Body of pancreas (tissue), 4 donors: ENCODE measurements around the gene RRM2. TPM values are rescaled to one million over a fixed set of nuclear protein-coding genes. Genes with fewer than 3 reads are reported as not detected.
"Not testable (repeated sequence)": the region's sequence is repeated elsewhere in the genome, so short reads cannot be mapped to it uniquely, and the experiment has no call there.

Experiments
- ATAC-seq: fragments of 150-250 bp; one replicate; pipeline ENCODE4 v1.9.1; 2016
- DNase-seq, 4 donors: peaks; one replicate each; pipeline ENCODE4 v3.0.0-alpha.2; 2019
- H3K27ac ChIP-seq, 4 donors: fragments of 200-600 bp; sonication (generic); 1 replicate in 3 of 4; 2 replicates in 1 of 4; pipeline versions ENCODE4 v1.5.1 to v1.6.1; 2016 to 2019; ENCODE audit warnings: mild to moderate bottlenecking in 1 of 4, mixed read lengths in 1 of 4, moderate library complexity in 1 of 4
- H3K27me3 ChIP-seq, 2 donors: fragments of 200-600 bp; sonication (generic); one replicate each; pipeline ENCODE4 v1.6.0; 2016; ENCODE audit warnings: mild to moderate bottlenecking in 1 of 2
- H3K36me3 ChIP-seq, 2 donors: fragments of 200-600 bp; sonication (generic); replicated peaks in 1 of 2; 2 replicates each; pipeline ENCODE4 v1.5.1; 2016; ENCODE audit warnings: low read depth in 2 of 2; ENCODE audit not compliant: insufficient read depth in 1 of 2
- H3K4me1 ChIP-seq: fragments of 200-600 bp; sonication (generic); one replicate; pipeline ENCODE4 v1.6.0; 2016
- H3K4me3 ChIP-seq, 2 donors: fragments of 200-600 bp; sonication (generic); 1 replicate in 1 of 2; 2 replicates in 1 of 2; pipeline ENCODE4 v1.5.1; 2016 to 2019
- H3K9me3 ChIP-seq, 3 donors: fragments of 200-600 bp; sonication (generic); 1 replicate in 2 of 3; 2 replicates in 1 of 3; pipeline ENCODE4 v1.5.1; 2016
- POLR2A ChIP-seq, 3 donors: fragments of 450-650 bp; IDR thresholded peaks; one replicate each; pipeline ENCODE4 v1.6.1; 2016; ENCODE audit warnings: antibody characterized with exemption in 3 of 3, mild to moderate bottlenecking in 2 of 3
- WGBS, 2 donors: methylation state at CpG; one replicate each; pipeline ENCODE4 v1.1.5; 2017; 5-methylcytosine and 5-hydroxymethylcytosine counted together
- intact Hi-C: fragments of 100-400 bp; cut with DNase I; formaldehyde crosslinking; loops from one replicate; pipeline ENCODE4 v1.15.1; 2023
- total RNA-seq, 2 donors: library from RNA; depleted of rRNA; stranded (reverse); fragments of >200 nt; gene quantifications; one replicate each; pipeline ENCODE4 v1.1.0, GENCODE V29; 2016
- TF ChIP-seq, protein P1 (sequence below), 7 experiments: fragments of 450-650 bp in 4 of 7; fragments of 200-600 bp in 3 of 7; sonication (generic) in 3 of 7; IDR thresholded peaks; one replicate each; pipeline ENCODE4 v1.5.1; 2016 to 2019; ENCODE audit warnings: antibody characterized with exemption in 7 of 7

RRM2 gene
- total RNA-seq, 2 donors from 2014 or later: not detected

DNA sequence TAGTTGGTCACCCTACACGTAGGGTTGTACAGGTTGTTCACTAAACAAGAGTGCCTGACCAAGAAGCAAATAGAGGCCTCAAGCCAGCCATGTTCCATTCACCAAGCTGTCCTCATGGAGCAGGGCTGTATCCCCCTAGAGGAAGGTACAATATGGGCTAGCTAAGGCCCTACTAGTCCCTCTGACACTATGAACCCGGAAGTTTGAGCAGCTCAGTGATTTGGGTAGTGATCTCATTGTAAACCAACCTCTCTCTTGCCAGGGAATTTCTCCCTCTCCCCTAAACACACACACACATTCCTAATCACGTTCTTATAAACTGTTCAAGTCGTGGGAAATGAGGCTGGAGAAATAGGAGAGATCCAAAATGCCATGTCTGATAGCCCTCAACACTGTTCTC is 35.6 kb upstream of the RRM2 start:
- Histone ChIP-seq H3K9me3 (no peaks in the 10 kb centered on the region), H3K27me3 (no peaks in the 10 kb centered on the region), H3K36me3 (no peaks in the 10 kb centered on the region), H3K4me1 (peaks cover 54% of the 10 kb centered on the region), H3K27ac (peak overlapping the region; percentile 68 to 90 (median 86)), H3K4me3 (no peak overlapping the region)
- intact Hi-C loops: no loop called here
- TF ChIP-seq, protein P1, sequence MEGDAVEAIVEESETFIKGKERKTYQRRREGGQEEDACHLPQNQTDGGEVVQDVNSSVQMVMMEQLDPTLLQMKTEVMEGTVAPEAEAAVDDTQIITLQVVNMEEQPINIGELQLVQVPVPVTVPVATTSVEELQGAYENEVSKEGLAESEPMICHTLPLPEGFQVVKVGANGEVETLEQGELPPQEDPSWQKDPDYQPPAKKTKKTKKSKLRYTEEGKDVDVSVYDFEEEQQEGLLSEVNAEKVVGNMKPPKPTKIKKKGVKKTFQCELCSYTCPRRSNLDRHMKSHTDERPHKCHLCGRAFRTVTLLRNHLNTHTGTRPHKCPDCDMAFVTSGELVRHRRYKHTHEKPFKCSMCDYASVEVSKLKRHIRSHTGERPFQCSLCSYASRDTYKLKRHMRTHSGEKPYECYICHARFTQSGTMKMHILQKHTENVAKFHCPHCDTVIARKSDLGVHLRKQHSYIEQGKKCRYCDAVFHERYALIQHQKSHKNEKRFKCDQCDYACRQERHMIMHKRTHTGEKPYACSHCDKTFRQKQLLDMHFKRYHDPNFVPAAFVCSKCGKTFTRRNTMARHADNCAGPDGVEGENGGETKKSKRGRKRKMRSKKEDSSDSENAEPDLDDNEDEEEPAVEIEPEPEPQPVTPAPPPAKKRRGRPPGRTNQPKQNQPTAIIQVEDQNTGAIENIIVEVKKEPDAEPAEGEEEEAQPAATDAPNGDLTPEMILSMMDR (IDR thresholded peaks at IDR 0.05): peak in 1 of 7 experiments; percentile 2
- TF ChIP-seq POLR2A (IDR thresholded peaks at IDR 0.05): no peak
- peak; percentile 73 for ATAC-seq
- WGBS, 2 donors: 33 to 41% methylated on average over 4 of the region's 4 CpGs
- peak in 1 of 4 donors; percentile 31 for DNase-seq

DNA sequence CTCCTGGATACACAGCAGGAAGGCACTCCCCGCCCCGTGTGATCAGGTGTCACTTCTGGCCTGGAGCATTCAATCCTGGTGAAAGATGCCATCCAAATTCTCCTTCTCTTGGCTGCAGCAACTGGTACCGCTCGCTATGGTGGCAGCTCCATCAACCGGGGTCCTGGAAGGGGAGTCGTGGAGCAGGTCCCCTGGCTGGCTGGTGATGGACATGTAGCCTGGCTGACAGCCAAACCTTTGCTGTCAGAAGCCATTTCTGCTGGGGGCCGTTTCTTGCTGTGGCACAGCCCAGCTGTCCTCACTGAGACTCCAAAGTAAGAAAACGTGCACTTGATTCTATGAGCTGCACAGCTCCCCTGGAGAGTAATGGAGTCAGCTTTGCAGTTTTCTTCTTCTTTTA is 35.2 kb upstream of the RRM2 start:
- H3K4me1 ChIP-seq: peaks cover 54% of the 10 kb centered on the region
- ATAC-seq: peak; percentile 3
- DNase-seq: peak in 1 of 4 donors; percentile 35
- H3K4me3 ChIP-seq: no peak overlapping the region
- no peaks in the 10 kb centered on the region for H3K27me3 ChIP-seq
- H3K27ac ChIP-seq: peak overlapping the region; percentile 68 to 90 (median 86)
- no peaks in the 10 kb centered on the region for H3K36me3 ChIP-seq
- intact Hi-C loops: no loop called here
- WGBS, 2 donors: 66 to 72% methylated on average over 7 to 8 of the region's 8 CpGs
- no peaks in the 10 kb centered on the region for H3K9me3 ChIP-seq
- TF ChIP-seq POLR2A (IDR thresholded peaks at IDR 0.05): no peak
- TF ChIP-seq, protein P1 (IDR thresholded peaks at IDR 0.05): no peak

DNA sequence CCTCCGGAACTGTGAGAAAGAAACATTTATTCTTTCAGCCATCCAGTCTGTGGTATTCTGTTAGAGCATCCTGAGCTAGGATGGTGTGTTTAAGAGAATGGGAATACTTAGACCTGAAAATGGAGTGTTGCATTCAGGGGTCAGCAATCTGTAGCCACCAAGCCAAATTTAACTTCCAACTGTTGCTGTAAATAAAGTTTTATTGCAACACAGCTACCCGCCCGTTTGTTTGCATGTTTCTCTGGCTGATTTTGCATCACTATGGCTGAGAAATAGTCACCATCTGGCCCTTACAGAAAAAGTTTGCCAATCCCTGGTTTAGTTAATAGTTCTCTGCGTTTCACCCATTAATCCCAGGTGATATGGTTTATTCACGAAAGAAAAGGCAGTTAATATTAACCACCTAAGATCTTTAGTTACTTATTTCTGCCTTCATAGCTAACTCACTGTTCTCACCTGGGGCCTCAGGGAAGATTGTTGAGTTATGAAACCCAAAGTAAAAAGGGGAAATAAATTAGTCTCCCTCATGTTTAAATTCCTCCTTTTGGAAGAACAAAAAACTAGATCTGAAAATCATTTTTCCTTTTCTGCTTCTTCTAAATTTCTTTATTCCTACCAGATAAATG is 32.9 kb upstream of the RRM2 start:
- no peak for DNase-seq
- H3K27me3 ChIP-seq: no peaks in the 10 kb centered on the region
- WGBS, 2 donors: 22 to 34% methylated on average over 5 of the region's 5 CpGs
- H3K36me3 ChIP-seq: no peaks in the 10 kb centered on the region
- no peak for TF ChIP-seq POLR2A (IDR thresholded peaks at IDR 0.05)
- TF ChIP-seq, protein P1 (IDR thresholded peaks at IDR 0.05): no peak
- peak overlapping the region in 3 of 4 donors; percentile 54 to 89 (median 83) for H3K27ac ChIP-seq
- H3K9me3 ChIP-seq: no peaks in the 10 kb centered on the region
- intact Hi-C loops: loop anchor here (10.0 kb wide), 1 partner anchor 275 kb away; no protein-coding TSS in a partner anchor
- peak; percentile 47 for ATAC-seq
- no peak overlapping the region for H3K4me3 ChIP-seq
- peaks cover 47% of the 10 kb centered on the region for H3K4me1 ChIP-seq

DNA sequence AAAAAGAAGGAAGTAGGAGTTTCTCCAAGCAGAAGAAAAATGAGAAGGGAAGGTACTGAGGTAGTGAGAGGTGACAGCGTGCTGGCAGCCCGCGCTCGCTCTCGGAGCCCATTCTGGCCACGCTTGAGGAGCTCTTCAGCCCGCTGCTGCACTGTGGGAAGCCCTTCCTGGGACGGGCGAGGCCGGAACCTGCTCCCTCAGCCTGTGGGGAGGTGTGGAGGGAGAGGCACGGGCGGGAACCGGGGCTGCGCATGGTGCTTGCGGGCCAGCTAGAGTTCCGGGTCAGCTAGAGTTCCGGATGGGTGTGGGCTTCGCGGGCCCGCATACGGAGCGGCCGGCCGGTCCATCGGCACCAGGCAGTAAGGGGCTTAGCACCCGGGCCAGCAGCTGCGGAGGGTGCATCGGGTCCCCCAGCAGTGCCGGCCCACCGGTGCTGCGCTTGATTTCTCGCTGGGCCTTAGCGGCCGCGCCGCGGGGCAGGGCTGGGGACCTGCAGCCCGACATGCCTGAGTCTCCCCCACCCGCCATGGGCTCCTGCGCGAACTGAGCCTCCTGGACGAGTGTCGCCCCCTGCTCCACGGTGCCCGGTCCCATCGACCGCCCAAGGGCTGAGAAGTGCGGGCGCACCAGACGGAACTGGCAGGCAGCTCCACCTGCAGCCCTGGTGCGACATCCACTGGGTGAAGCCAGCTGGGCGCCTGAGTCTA is 31.2 kb upstream of the RRM2 start:
- H3K27ac ChIP-seq: peak overlapping the region in 3 of 4 donors; percentile 4 to 89 (median 47)
- peaks cover 41% of the 10 kb centered on the region for H3K4me1 ChIP-seq
- DNase-seq: no peak
- H3K9me3 ChIP-seq: no peaks in the 10 kb centered on the region
- TF ChIP-seq, protein P1 (IDR thresholded peaks at IDR 0.05): no peak
- TF ChIP-seq POLR2A (IDR thresholded peaks at IDR 0.05): no peak
- WGBS, 2 donors: 65 to 72% methylated on average over 12 to 36 of the region's 52 CpGs
- no peaks in the 10 kb centered on the region for H3K27me3 ChIP-seq
- no peak for ATAC-seq
- no peaks in the 10 kb centered on the region for H3K36me3 ChIP-seq
- no peak overlapping the region for H3K4me3 ChIP-seq
- intact Hi-C loops: loop anchor here (10.0 kb wide), 1 partner anchor 277 kb away; no protein-coding TSS in a partner anchor

DNA sequence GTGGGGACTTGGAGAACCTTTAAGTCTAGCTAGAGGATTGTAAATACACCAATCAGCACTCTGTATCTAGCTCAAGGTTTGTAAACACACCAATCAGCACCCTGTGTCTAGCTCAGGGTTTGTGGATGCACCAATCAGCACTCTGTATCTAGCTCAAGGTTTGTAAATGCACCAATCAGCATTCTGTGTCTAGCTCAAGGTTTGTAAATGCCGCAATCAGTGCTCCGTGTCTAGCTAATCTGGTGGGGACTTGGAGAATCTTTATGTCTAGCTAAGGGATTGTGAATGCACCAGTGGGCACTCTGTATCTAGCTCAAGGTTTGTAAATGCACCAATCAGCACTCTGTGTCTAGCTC is 30.7 kb upstream of the RRM2 start:
- intact Hi-C loops: loop anchor here (10.0 kb wide), 1 partner anchor 277 kb away; no protein-coding TSS in a partner anchor
- DNase-seq: not testable (repeated sequence)
- WGBS, 2 donors: 96% methylated on average over 2 of the region's 2 CpGs; no CpG with 5 or more reads in 1 of the 2 donors

More for the DNA sequence above, 30.7 kb upstream of the RRM2 start:
- not testable (repeated sequence) for H3K4me3 ChIP-seq, H3K36me3 ChIP-seq, H3K9me3 ChIP-seq, H3K27me3 ChIP-seq, ATAC-seq
- H3K4me1 ChIP-seq: peaks cover 37% of the 10 kb centered on the region
- H3K27ac ChIP-seq: peak overlapping the region in 1 of 4 donors; percentile 89
